Thoracic aorta (tissue), 2 donors: ENCODE results near the gene CHM. TPM values are rescaled to one million over a fixed set of nuclear protein-coding genes. Genes with fewer than 3 reads are reported as not detected.
"Not testable (repeated sequence)": the region's sequence is repeated elsewhere in the genome, so short reads cannot be mapped to it uniquely, and the experiment has no call there.

Experiments
- ATAC-seq: fragments of 150-250 bp; one replicate; pipeline ENCODE4 v1.8.0; 2017; ENCODE audit warnings: low read depth; ENCODE audit not compliant: insufficient number of reproducible peaks, low FRiP score
- DNase-seq: peaks from one replicate; pipeline ENCODE4 v3.0.0-alpha.2; 2020; ENCODE audit warnings: low spot score
- H3K27ac ChIP-seq, 2 donors: fragments of 200-600 bp; sonication (generic); 1 replicate in 1 of 2; 2 replicates in 1 of 2; pipeline ENCODE4 v1.5.1; 2016; ENCODE audit warnings: mild to moderate bottlenecking in 2 of 2, moderate library complexity in 2 of 2
- H3K27me3 ChIP-seq: fragments of 200-600 bp; sonication (generic); replicated peaks from 2 replicates; pipeline ENCODE4 v1.6.0; 2016; ENCODE audit warnings: mild to moderate bottlenecking; ENCODE audit not compliant: insufficient read depth
- H3K36me3 ChIP-seq: fragments of 200-600 bp; sonication (generic); one replicate; pipeline ENCODE4 v1.5.1; 2016
- H3K4me1 ChIP-seq, 2 donors: fragments of 200-600 bp; sonication (generic); 1 replicate in 1 of 2; 2 replicates in 1 of 2; pipeline versions ENCODE4 v1.5.1 to v1.6.0; 2016; ENCODE audit warnings: low read depth in 2 of 2, mild to moderate bottlenecking in 1 of 2; ENCODE audit not compliant: control insufficient read depth in 1 of 2
- H3K4me3 ChIP-seq: fragments of 200-600 bp; sonication (generic); 2 replicates; pipeline ENCODE4 v1.5.1; 2016; ENCODE audit warnings: mild to moderate bottlenecking
- H3K9me3 ChIP-seq: fragments of 200-600 bp; sonication (generic); 2 replicates; pipeline ENCODE4 v1.5.1; 2016
- total RNA-seq, 2 donors: library from RNA; depleted of rRNA; stranded (reverse); fragments of >200 nt; gene quantifications; one replicate each; pipeline versions ENCODE4 v1.1.0 to v1.2.3, GENCODE V29; 2016
- TF ChIP-seq, protein P1 (sequence below): fragments of 200-600 bp; sonication (generic); IDR thresholded peaks from one replicate; pipeline ENCODE4 v1.5.1; 2019; ENCODE audit warnings: antibody characterized with exemption

Gene CHM
- total RNA-seq, 2 donors from 2014 or later: 14.8 to 14.9 TPM

DNA sequence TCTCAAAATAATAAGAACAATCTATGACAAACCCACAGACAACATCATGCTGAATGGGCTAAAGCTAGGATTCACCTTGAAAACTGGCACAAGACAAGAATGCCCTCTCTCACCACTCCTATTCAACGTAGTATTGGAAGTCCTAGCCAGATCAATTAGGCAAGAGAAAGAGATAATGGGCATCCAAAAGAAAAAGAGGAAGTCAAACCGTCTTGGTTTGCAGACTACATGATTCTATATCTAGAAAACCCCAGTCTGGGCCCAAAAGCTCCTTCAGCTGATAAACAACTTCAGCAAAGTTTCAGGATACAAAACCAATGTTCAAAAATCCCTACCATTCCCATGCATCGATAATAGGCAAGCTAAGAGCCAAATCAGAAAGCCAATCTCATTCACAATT, 59.0 kb downstream of the CHM start:
- H3K27me3 ChIP-seq: no peaks in the 10 kb centered on the region
- ATAC-seq (no peak), DNase-seq (no peak)
- no peak overlapping the region for H3K27ac ChIP-seq
- TF ChIP-seq, protein P1, sequence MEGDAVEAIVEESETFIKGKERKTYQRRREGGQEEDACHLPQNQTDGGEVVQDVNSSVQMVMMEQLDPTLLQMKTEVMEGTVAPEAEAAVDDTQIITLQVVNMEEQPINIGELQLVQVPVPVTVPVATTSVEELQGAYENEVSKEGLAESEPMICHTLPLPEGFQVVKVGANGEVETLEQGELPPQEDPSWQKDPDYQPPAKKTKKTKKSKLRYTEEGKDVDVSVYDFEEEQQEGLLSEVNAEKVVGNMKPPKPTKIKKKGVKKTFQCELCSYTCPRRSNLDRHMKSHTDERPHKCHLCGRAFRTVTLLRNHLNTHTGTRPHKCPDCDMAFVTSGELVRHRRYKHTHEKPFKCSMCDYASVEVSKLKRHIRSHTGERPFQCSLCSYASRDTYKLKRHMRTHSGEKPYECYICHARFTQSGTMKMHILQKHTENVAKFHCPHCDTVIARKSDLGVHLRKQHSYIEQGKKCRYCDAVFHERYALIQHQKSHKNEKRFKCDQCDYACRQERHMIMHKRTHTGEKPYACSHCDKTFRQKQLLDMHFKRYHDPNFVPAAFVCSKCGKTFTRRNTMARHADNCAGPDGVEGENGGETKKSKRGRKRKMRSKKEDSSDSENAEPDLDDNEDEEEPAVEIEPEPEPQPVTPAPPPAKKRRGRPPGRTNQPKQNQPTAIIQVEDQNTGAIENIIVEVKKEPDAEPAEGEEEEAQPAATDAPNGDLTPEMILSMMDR: no peak
- no peaks in the 10 kb centered on the region for H3K36me3 ChIP-seq
- no peaks in the 10 kb centered on the region for H3K4me1 ChIP-seq
- H3K4me3 ChIP-seq: no peak overlapping the region
- no peaks in the 10 kb centered on the region for H3K9me3 ChIP-seq

DNA sequence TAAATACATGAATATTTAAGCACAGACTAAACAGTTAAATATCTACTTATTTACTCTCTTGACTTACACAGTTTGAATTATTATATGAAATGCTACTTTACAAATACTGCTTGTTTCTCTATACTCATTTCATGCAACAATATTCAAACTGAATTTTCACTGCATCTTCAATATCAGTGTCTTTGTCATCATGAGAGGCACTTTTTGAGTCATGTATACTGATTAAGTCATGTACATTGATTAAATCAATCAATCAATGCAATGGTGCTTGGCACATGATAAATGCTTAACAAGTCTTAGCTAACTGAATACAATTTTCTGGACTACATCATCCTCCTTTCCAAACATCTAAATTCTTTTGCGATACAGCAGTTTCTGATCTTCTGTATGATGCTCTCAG, 67.1 kb downstream of the CHM start:
- Histone ChIP-seq H3K9me3 (no peaks in the 10 kb centered on the region), H3K36me3 (no peaks in the 10 kb centered on the region), H3K27me3 (no peaks in the 10 kb centered on the region), H3K4me1 (no peaks in the 10 kb centered on the region), H3K4me3 (no peak overlapping the region), H3K27ac (no peak overlapping the region)
- DNase-seq (no peak), ATAC-seq (no peak)
- TF ChIP-seq, protein P1: no peak

DNA sequence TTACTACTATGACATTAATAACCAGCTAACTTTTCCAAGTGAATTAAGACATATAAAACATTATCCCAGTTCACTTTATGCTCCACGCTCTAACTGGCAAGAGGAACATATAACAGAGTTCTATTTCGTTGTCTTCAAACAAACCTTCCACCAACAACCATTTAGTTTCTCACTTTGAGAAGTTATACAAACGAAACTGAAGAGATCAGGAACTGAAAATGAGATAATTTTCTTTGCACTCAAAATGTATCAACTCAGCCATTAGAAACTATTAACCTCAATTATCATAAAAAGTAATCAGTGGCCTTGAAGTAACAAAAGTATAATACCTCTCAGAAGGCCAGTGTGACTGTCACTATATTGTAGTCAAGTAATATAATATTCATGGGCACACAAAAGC, 70.1 kb downstream of the CHM start:
- TF ChIP-seq, protein P1: no peak
- no peak overlapping the region for H3K4me3 ChIP-seq
- no peaks in the 10 kb centered on the region for H3K36me3 ChIP-seq
- no peaks in the 10 kb centered on the region for H3K9me3 ChIP-seq
- H3K27ac ChIP-seq: no peak overlapping the region
- H3K4me1 ChIP-seq: no peaks in the 10 kb centered on the region
- no peak for ATAC-seq
- no peaks in the 10 kb centered on the region for H3K27me3 ChIP-seq
- no peak for DNase-seq

DNA sequence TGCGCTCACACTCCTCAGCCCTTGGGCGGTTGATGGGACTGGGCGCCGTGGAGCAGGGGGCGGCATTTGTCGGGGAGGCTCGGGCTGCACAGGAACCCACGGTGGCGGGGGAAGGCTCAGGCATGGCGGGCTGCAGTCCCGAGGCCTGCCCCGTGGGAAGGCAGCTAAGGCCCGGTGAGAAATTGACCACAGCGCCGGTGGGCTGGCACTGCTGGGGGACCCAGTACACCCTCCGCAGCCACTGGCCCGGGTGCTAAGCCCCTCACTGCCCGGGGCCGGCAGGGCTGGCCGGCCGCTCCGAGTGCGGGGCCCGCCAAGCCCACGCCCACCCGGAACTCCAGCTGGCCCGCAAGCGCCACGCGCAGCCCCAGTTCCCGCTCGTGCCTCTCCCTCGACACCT, 75.0 kb downstream of the CHM start:
- DNase-seq, H3K27me3 ChIP-seq, ATAC-seq, H3K4me3 ChIP-seq, H3K4me1 ChIP-seq, H3K27ac ChIP-seq, H3K36me3 ChIP-seq, H3K9me3 ChIP-seq: not testable (repeated sequence)

DNA sequence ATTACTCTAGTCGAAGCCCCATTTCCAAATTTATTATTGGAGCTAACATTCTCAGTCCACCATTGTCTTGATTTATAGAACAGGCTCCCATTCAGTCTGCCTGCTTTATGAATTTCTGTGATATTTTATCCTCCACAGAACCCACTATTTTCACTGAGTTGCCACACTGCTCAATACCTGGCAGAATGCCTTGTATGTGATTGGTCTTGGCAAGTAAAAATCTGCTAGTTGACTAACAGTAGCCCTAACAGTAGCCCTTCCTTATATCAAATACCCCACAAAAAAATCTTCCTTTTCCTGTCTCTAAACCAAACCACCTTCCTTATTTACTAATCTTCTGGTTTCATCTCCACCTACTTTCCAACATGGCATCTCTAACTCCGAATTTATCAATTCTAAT, 82.6 kb downstream of the CHM start:
- Histone ChIP-seq H3K4me1 (no peaks in the 10 kb centered on the region), H3K27ac (no peak overlapping the region), H3K36me3 (no peaks in the 10 kb centered on the region), H3K4me3 (no peak overlapping the region), H3K9me3 (no peaks in the 10 kb centered on the region), H3K27me3 (no peaks in the 10 kb centered on the region)
- TF ChIP-seq, protein P1: no peak
- no peak for DNase-seq
- ATAC-seq: no peak

DNA sequence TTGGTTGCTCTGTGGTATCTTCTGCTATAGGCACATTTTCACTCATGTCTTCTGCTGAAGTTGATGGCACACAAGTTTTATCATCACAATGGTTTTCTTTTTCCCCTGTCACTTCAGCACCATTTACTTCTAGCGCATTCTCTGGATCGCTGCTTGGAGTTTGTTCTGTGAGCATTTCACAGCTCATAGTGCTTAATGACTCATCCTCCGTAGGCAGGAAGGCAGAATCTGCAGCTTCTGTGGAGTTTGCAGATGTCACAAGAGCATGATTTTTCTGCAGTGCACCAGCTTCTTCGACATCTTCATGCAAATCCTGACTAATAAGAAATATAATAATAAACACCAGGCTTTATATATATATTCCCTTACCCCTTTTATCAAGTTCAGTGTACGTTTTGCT, 83.6 kb downstream of the CHM start:
- H3K4me1 ChIP-seq: no peaks in the 10 kb centered on the region

More for the DNA sequence above, 83.6 kb downstream of the CHM start:
- ATAC-seq (no peak), DNase-seq (no peak)
- no peaks in the 10 kb centered on the region for H3K9me3 ChIP-seq
- no peaks in the 10 kb centered on the region for H3K36me3 ChIP-seq
- H3K27ac ChIP-seq: no peak overlapping the region
- no peak overlapping the region for H3K4me3 ChIP-seq
- H3K27me3 ChIP-seq: no peaks in the 10 kb centered on the region
- TF ChIP-seq, protein P1: no peak
